NB4 (cell line): Measurements from ENCODE around the gene UBE2Q2.
A peak's percentile ranks its signal among the peaks of the same experiment; 100 is the strongest.

Source experiments
- MYC ChIP-seq: IDR thresholded peaks from 2 replicates; pipeline ENCODE4 v1.6.1; 2011; ENCODE audit warnings: low read depth, low read length
- POLR2A ChIP-seq: IDR thresholded peaks from 2 replicates; pipeline ENCODE4 v1.6.1; 2011; ENCODE audit warnings: mild to moderate bottlenecking; ENCODE audit not compliant: insufficient read length; ENCODE audit errors: extremely low read depth
- TF ChIP-seq, protein P1 (sequence below): IDR thresholded peaks from one replicate; pipeline ENCODE4 v1.5.1; 2012; ENCODE audit warnings: low read depth, low read length
- TF ChIP-seq, protein P2 (sequence below): IDR thresholded peaks from 2 replicates; pipeline ENCODE4 v1.6.1; 2011; ENCODE audit warnings: low read depth, low read length

DNA sequence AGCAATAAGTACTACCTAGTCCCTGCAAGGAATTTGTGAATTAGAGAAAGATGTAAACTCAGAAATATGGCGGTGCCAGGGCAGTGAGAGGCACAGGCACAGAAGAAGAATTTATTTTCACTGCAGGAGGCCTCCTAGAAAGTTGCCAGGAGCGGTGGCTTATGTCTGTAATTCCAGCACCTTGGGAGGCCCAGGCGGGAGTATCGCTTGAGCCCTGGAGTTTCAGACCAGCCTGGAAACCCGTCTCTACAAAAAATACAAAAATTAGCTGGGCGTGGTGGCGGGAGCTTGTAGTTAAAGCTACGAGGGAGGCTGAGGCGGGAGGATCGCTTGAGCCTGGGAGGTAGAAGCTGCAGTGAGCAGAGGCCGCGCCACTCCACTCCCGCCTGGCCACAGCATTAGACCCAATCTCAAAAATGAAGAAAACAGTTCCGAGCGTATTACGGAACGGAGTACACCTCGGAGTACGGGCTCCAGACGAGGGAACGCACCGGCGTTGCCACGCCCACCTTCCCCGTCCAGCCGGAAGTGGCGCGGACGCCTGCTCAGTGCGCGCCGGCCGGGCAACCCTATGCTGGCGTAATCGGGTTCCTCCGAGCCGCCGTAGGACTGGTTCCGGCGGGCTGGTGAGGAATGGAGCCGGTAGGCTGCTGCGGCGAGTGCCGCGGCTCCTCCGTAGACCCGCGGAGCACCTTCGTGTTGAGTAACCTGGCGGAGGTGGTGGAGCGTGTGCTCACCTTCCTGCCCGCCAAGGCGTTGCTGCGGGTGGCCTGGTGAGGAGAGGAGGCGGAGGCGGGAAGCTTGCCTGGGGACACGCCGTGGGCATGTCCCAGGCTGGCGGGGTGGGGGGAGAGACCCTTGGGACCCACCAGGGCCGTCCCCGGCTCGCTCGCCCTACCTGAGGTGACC is 60.3 kb downstream of the UBE2Q2 start, which contains the start of gene FBXO22:
- peak; percentile 91 for TF ChIP-seq POLR2A
- TF ChIP-seq, protein P1, sequence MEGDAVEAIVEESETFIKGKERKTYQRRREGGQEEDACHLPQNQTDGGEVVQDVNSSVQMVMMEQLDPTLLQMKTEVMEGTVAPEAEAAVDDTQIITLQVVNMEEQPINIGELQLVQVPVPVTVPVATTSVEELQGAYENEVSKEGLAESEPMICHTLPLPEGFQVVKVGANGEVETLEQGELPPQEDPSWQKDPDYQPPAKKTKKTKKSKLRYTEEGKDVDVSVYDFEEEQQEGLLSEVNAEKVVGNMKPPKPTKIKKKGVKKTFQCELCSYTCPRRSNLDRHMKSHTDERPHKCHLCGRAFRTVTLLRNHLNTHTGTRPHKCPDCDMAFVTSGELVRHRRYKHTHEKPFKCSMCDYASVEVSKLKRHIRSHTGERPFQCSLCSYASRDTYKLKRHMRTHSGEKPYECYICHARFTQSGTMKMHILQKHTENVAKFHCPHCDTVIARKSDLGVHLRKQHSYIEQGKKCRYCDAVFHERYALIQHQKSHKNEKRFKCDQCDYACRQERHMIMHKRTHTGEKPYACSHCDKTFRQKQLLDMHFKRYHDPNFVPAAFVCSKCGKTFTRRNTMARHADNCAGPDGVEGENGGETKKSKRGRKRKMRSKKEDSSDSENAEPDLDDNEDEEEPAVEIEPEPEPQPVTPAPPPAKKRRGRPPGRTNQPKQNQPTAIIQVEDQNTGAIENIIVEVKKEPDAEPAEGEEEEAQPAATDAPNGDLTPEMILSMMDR: no peak
- TF ChIP-seq, protein P2, sequence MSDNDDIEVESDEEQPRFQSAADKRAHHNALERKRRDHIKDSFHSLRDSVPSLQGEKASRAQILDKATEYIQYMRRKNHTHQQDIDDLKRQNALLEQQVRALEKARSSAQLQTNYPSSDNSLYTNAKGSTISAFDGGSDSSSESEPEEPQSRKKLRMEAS: peak; percentile 71; the same call in 1 of the 2 replicates
- TF ChIP-seq MYC: peak; percentile 79
